WTC11 (cell line): ENCODE results near the gene GRIK5. TPM values are rescaled to one million over a fixed set of nuclear protein-coding genes. Genes with fewer than 3 reads are reported as not detected.

Experiments used
- ATAC-seq: fragments of 200-7000 bp; cut with Tn5 transposase; 2 replicates; pipeline ENCODE4 v1.10.0; 2021; ENCODE audit warnings: mild to moderate bottlenecking, moderate library complexity
- CTCF ChIA-PET: fragments of 300-600 bp; sonication (Branson Sonifier 250); formaldehyde crosslinking; loops from one replicate; lab custom pipeline; 2021; ENCODE audit warnings: antibody characterized with exemption; lab: Charles Lee
- POLR2A ChIA-PET: fragments of 350-600 bp; sonication (Branson Sonifier 250); formaldehyde crosslinking; loops from one replicate; lab custom pipeline; 2021; ENCODE audit warnings: antibody characterized with exemption; lab: Charles Lee
- DNase-seq: peaks from one replicate; pipeline ENCODE4 v3.0.0; 2021; ENCODE audit warnings: low spot score
- H3K27ac Mint-ChIP-seq: 2 replicates; pipeline ENCODE4 v1.8.0; 2021; ENCODE audit warnings: mixed read lengths
- H3K27me3 Mint-ChIP-seq: 2 replicates; pipeline ENCODE4 v1.8.0; 2021; ENCODE audit warnings: low read depth, mild to moderate bottlenecking, moderate library complexity, mixed read lengths
- H3K36me3 Mint-ChIP-seq: 2 replicates; pipeline ENCODE4 v1.8.0; 2021; ENCODE audit warnings: mixed read lengths
- H3K4me1 Mint-ChIP-seq: 2 replicates; pipeline ENCODE4 v1.8.0; 2022; ENCODE audit warnings: mixed read lengths
- H3K4me3 Mint-ChIP-seq: 2 replicates; pipeline ENCODE4 v1.8.0; 2021; ENCODE audit warnings: mild to moderate bottlenecking, moderate library complexity, mixed read lengths
- H3K9me3 Mint-ChIP-seq: 2 replicates; pipeline ENCODE4 v1.8.0; 2021; ENCODE audit warnings: mixed read lengths
- EMX1 ChIP-seq: fragments of 250-450 bp; sonication (Bioruptor Pico); IDR thresholded peaks from 2 replicates; pipeline ENCODE4 v1.8.0; 2021; ENCODE audit warnings: mild to moderate bottlenecking
- GTF2I ChIP-seq: fragments of 250-450 bp; sonication (Bioruptor Pico); conservative IDR thresholded peaks from 2 replicates; pipeline ENCODE4 v1.4.0; 2021; ENCODE audit warnings: mild to moderate bottlenecking
- HMGA2 ChIP-seq: fragments of 250-450 bp; sonication (Bioruptor Pico); IDR thresholded peaks from 2 replicates; pipeline ENCODE4 v1.4.0; 2021; ENCODE audit warnings: mild to moderate bottlenecking, moderate library complexity
- JAZF1 ChIP-seq: fragments of 250-450 bp; sonication (Bioruptor Pico); IDR thresholded peaks from 2 replicates; pipeline ENCODE4 v1.9.0; 2021; ENCODE audit warnings: moderate library complexity, mild to moderate bottlenecking, inconsistent platforms
- MYBL2 ChIP-seq: sonication (generic); formaldehyde crosslinking; IDR thresholded peaks from 2 replicates; pipeline ENCODE4 v1.8.1; 2023; ENCODE audit warnings: mild to moderate bottlenecking, moderate library complexity, missing genetic modification reagents
- NFYB ChIP-seq: sonication (generic); formaldehyde crosslinking; conservative IDR thresholded peaks from 2 replicates; pipeline ENCODE4 v1.8.0; 2022; ENCODE audit warnings: low read depth, missing genetic modification reagents
- SMAD3 ChIP-seq: sonication (generic); formaldehyde crosslinking; IDR thresholded peaks from 2 replicates; pipeline ENCODE4 v1.8.0; 2022; ENCODE audit warnings: missing genetic modification reagents, mild to moderate bottlenecking, borderline replicate concordance
- SP1 ChIP-seq: sonication (generic); formaldehyde crosslinking; conservative IDR thresholded peaks from 2 replicates; pipeline ENCODE4 v1.8.1; 2022; ENCODE audit warnings: missing genetic modification reagents
- TEAD1 ChIP-seq: sonication (generic); formaldehyde crosslinking; IDR thresholded peaks from 2 replicates; pipeline ENCODE4 v1.8.0; 2022; ENCODE audit warnings: mild to moderate bottlenecking, missing genetic modification reagents
- ZBTB21 ChIP-seq: sonication (generic); formaldehyde crosslinking; IDR thresholded peaks from 2 replicates; pipeline ENCODE4 v1.8.1; 2023; ENCODE audit warnings: mild to moderate bottlenecking, missing genetic modification reagents, borderline replicate concordance
- total RNA-seq: library from RNA; stranded (reverse); gene quantifications from 3 replicates; pipeline ENCODE4 v1.2.3, GENCODE V29; 2021
- TF ChIP-seq, protein P1 (sequence below): sonication (generic); formaldehyde crosslinking; IDR thresholded peaks from 2 replicates; pipeline ENCODE4 v1.8.0; 2022; ENCODE audit warnings: mild to moderate bottlenecking, missing genetic modification reagents
- TF ChIP-seq, protein P2 (sequence below): fragments of 250-450 bp; sonication (Bioruptor Pico); IDR thresholded peaks from 2 replicates; pipeline ENCODE4 v1.9.0; 2021; ENCODE audit warnings: mild to moderate bottlenecking
- TF ChIP-seq, protein P3 (sequence below): sonication (generic); formaldehyde crosslinking; IDR thresholded peaks from 2 replicates; pipeline ENCODE4 v1.8.1; 2022; ENCODE audit warnings: mild to moderate bottlenecking, missing genetic modification reagents, moderate library complexity, borderline replicate concordance
- TF ChIP-seq, protein P4 (sequence below): sonication (generic); formaldehyde crosslinking; IDR thresholded peaks from 2 replicates; pipeline ENCODE4 v1.8.1; 2023; ENCODE audit warnings: mild to moderate bottlenecking, moderate library complexity, missing genetic modification reagents
- TF ChIP-seq, protein P5 (sequence below): sonication (generic); formaldehyde crosslinking; IDR thresholded peaks from 2 replicates; pipeline ENCODE4 v1.8.0; 2023; ENCODE audit warnings: missing genetic modification reagents, mild to moderate bottlenecking, borderline replicate concordance
- TF ChIP-seq, protein P6 (sequence below): sonication (generic); formaldehyde crosslinking; IDR thresholded peaks from 2 replicates; pipeline ENCODE4 v1.8.1; 2023; ENCODE audit warnings: mild to moderate bottlenecking, missing genetic modification reagents

GRIK5 gene
- total RNA-seq, 1 experiment from 2014 or later = 52.3 TPM

DNA sequence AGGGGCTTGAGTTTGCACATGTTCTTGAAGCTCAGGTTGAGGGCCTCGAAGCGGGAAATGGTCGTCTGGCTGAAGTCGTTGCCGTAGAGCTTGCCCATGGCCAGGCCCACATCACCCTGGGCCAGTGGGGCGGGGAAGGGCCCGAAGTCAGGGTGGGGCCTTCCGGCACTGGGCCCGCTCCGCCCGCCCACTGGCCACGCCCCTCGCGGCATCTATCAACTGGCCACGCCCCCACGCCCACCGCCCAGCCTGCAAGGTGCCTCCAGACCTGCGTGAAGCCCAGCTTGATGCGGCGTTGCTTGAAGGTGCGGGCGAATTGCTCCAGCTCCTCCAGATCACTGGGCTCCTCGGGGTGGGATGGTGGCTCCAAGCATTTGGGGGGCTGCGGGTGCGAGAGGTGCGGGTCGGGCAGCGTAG, 25.8 kb upstream of the GRIK5 start (continued):
- TF ChIP-seq SMAD3 (CRISPR knock-in tag) (0 out of 2 replicates have a peak, but pooled peaks have one; percentile 44), JAZF1 (no peak), HMGA2 (CRISPR knock-in tag) (no peak), NFYB (no peak), TEAD1 (CRISPR knock-in tag) (peak; percentile 64; the same call in 1 of the 2 replicates), EMX1 (CRISPR knock-in tag) (no peak), MYBL2 (CRISPR knock-in tag) (peak; percentile 58; the same call in 1 of the 2 replicates), SP1 (peak; percentile 92), GTF2I (CRISPR knock-in tag) (no peak)
- TF ChIP-seq, protein P1, sequence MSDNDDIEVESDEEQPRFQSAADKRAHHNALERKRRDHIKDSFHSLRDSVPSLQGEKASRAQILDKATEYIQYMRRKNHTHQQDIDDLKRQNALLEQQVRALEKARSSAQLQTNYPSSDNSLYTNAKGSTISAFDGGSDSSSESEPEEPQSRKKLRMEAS (CRISPR knock-in tag) = peak; percentile 97
- TF ChIP-seq, protein P2, sequence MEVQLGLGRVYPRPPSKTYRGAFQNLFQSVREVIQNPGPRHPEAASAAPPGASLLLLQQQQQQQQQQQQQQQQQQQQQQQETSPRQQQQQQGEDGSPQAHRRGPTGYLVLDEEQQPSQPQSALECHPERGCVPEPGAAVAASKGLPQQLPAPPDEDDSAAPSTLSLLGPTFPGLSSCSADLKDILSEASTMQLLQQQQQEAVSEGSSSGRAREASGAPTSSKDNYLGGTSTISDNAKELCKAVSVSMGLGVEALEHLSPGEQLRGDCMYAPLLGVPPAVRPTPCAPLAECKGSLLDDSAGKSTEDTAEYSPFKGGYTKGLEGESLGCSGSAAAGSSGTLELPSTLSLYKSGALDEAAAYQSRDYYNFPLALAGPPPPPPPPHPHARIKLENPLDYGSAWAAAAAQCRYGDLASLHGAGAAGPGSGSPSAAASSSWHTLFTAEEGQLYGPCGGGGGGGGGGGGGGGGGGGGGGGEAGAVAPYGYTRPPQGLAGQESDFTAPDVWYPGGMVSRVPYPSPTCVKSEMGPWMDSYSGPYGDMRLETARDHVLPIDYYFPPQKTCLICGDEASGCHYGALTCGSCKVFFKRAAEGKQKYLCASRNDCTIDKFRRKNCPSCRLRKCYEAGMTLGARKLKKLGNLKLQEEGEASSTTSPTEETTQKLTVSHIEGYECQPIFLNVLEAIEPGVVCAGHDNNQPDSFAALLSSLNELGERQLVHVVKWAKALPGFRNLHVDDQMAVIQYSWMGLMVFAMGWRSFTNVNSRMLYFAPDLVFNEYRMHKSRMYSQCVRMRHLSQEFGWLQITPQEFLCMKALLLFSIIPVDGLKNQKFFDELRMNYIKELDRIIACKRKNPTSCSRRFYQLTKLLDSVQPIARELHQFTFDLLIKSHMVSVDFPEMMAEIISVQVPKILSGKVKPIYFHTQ (CRISPR knock-in tag) = no peak
- TF ChIP-seq, protein P3, sequence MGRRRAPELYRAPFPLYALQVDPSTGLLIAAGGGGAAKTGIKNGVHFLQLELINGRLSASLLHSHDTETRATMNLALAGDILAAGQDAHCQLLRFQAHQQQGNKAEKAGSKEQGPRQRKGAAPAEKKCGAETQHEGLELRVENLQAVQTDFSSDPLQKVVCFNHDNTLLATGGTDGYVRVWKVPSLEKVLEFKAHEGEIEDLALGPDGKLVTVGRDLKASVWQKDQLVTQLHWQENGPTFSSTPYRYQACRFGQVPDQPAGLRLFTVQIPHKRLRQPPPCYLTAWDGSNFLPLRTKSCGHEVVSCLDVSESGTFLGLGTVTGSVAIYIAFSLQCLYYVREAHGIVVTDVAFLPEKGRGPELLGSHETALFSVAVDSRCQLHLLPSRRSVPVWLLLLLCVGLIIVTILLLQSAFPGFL (CRISPR knock-in tag) = no peak

DNA sequence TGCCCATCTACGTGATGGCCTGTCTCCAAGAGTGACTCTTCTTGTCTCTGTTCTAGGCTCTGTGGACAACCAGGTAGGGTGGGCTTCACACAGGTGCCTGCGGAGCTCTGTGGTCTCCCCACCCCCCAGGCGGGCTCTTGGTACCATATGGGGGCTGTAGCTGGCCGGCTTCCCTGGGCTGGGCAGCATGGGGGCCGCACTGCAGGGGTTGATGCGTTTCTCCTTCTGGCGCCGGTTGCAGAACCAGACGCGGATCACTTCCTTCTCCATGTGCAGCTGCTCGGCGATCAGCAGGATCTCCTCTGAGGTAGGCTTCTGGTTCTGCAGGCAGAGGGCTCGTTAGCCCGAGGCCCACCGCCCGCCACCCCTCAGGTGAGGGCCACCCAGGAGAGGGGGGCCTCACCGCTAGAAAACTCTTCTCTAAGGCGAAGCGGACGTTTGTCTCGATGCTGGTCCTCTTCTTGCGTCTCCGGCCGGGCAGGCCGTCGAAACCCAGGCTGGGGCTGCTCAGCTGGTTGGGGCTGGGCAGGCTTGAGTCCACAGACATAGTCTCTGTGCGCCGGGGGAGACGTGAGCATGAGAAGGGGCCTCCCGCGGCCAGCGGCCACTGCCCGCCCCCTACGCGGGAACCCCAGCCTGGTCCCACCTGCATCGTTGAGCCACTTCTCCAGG, 25.3 kb upstream of the GRIK5 start:
- Mint-ChIP-seq H3K9me3 (no peaks in the 10 kb centered on the region), H3K36me3 (no peaks in the 10 kb centered on the region), H3K4me3 (peak overlapping the region; percentile 22; the same call in 1 of the 2 replicates), H3K27me3 (peaks cover 20% of the 10 kb centered on the region), H3K4me1 (peaks cover 18% of the 10 kb centered on the region), H3K27ac (no peak overlapping the region)
- ATAC-seq = 0 out of 2 replicates have a peak, but pooled peaks have one; percentile 3
- ChIA-PET POLR2A (interaction anchor here (0.8 to 0.9 kb wide), 2 partner anchors 19 to 184 kb away, joined by 3 to 4 read pairs; partner anchors contain the start of gene ZNF574), CTCF (interaction anchor here (0.5 to 1.9 kb wide), 19 partner anchors 10 to 333 kb away, joined by 3 to 13 read pairs (median 4); partner anchors contain the start of gene RABAC1)
- no peak for DNase-seq
- TF ChIP-seq, protein P4, sequence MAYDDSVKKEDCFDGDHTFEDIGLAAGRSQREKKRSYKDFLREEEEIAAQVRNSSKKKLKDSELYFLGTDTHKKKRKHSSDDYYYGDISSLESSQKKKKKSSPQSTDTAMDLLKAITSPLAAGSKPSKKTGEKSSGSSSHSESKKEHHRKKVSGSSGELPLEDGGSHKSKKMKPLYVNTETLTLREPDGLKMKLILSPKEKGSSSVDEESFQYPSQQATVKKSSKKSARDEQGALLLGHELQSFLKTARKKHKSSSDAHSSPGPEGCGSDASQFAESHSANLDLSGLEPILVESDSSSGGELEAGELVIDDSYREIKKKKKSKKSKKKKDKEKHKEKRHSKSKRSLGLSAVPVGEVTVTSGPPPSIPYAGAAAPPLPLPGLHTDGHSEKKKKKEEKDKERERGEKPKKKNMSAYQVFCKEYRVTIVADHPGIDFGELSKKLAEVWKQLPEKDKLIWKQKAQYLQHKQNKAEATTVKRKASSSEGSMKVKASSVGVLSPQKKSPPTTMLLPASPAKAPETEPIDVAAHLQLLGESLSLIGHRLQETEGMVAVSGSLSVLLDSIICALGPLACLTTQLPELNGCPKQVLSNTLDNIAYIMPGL = 0 out of 2 replicates have a peak, but pooled peaks have one; percentile 22
- TF ChIP-seq, protein P5, sequence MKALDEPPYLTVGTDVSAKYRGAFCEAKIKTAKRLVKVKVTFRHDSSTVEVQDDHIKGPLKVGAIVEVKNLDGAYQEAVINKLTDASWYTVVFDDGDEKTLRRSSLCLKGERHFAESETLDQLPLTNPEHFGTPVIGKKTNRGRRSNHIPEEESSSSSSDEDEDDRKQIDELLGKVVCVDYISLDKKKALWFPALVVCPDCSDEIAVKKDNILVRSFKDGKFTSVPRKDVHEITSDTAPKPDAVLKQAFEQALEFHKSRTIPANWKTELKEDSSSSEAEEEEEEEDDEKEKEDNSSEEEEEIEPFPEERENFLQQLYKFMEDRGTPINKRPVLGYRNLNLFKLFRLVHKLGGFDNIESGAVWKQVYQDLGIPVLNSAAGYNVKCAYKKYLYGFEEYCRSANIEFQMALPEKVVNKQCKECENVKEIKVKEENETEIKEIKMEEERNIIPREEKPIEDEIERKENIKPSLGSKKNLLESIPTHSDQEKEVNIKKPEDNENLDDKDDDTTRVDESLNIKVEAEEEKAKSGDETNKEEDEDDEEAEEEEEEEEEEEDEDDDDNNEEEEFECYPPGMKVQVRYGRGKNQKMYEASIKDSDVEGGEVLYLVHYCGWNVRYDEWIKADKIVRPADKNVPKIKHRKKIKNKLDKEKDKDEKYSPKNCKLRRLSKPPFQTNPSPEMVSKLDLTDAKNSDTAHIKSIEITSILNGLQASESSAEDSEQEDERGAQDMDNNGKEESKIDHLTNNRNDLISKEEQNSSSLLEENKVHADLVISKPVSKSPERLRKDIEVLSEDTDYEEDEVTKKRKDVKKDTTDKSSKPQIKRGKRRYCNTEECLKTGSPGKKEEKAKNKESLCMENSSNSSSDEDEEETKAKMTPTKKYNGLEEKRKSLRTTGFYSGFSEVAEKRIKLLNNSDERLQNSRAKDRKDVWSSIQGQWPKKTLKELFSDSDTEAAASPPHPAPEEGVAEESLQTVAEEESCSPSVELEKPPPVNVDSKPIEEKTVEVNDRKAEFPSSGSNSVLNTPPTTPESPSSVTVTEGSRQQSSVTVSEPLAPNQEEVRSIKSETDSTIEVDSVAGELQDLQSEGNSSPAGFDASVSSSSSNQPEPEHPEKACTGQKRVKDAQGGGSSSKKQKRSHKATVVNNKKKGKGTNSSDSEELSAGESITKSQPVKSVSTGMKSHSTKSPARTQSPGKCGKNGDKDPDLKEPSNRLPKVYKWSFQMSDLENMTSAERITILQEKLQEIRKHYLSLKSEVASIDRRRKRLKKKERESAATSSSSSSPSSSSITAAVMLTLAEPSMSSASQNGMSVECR (CRISPR knock-in tag) = no peak
- 0 out of 2 replicates have a peak, but pooled peaks have one; percentile 15 for TF ChIP-seq ZBTB21 (CRISPR knock-in tag)
- TF ChIP-seq, protein P6, sequence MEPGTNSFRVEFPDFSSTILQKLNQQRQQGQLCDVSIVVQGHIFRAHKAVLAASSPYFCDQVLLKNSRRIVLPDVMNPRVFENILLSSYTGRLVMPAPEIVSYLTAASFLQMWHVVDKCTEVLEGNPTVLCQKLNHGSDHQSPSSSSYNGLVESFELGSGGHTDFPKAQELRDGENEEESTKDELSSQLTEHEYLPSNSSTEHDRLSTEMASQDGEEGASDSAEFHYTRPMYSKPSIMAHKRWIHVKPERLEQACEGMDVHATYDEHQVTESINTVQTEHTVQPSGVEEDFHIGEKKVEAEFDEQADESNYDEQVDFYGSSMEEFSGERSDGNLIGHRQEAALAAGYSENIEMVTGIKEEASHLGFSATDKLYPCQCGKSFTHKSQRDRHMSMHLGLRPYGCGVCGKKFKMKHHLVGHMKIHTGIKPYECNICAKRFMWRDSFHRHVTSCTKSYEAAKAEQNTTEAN = no peak
